IPS DF 4.7 (cell line): Measurements from ENCODE around the gene MPG.
"Not testable (repeated sequence)": the region's sequence is repeated elsewhere in the genome, so short reads cannot be mapped to it uniquely, and the experiment has no call there.

Experiments used
- DNase-seq: peaks from one replicate; pipeline ENCODE4 v3.0.0-alpha.2; 2013; ENCODE audit warnings: low spot score; ENCODE audit errors: extremely low read depth

The MPG gene

GRCh38 chr16:112153-112840 is 34.3 kb downstream of the MPG start:
- no peak for DNase-seq

GRCh38 chr16:114327-114726 is 36.3 kb downstream of the MPG start:
- no peak for DNase-seq

- no peak for DNase-seq
Observed at GRCh38 chr16:116015-116414, 38.0 kb downstream of the MPG start.

- no peak for DNase-seq
Observed at GRCh38 chr16:117379-118365, 39.6 kb downstream of the MPG start.

GRCh38 chr16:118857-119256 is 40.8 kb downstream of the MPG start:
- DNase-seq = no peak

GRCh38 chr16:119295-119694 is 41.3 kb downstream of the MPG start:
- DNase-seq = no peak

- no peak for DNase-seq
Observed at GRCh38 chr16:119835-120491, 41.9 kb downstream of the MPG start.

- DNase-seq = no peak
Observed at GRCh38 chr16:120756-121155, 42.7 kb downstream of the MPG start.

- no peak for DNase-seq
Observed at GRCh38 chr16:122361-122760, 44.3 kb downstream of the MPG start.

GRCh38 chr16:123558-124350 is 45.7 kb downstream of the MPG start:
- DNase-seq = not testable (repeated sequence)

- DNase-seq = no peak
Observed at GRCh38 chr16:125011-125410, 47.0 kb downstream of the MPG start.

GRCh38 chr16:129075-129474 is 51.0 kb downstream of the MPG start:
- no peak for DNase-seq

- DNase-seq = no peak
Observed at GRCh38 chr16:130533-131173, 52.6 kb downstream of the MPG start.

GRCh38 chr16:132120-132519 is 54.1 kb downstream of the MPG start:
- no peak for DNase-seq

- no peak for DNase-seq
Observed at GRCh38 chr16:133716-134115, 55.7 kb downstream of the MPG start.
